Stimulated activated CD4-positive, alpha-beta T cell treated with anti-CD3 and anti-CD28 coated beads, Interleukin-4, amount 100 ng/mL, for 1 hour (primary cell): ENCODE measurements around the gene TPBGL.
A peak's percentile ranks its signal among the peaks of the same experiment; 100 is the strongest.

Source experiments
- DNase-seq: peaks from one replicate; pipeline ENCODE4 v3.0.0-alpha.2; 2020

The TPBGL gene, protein sequence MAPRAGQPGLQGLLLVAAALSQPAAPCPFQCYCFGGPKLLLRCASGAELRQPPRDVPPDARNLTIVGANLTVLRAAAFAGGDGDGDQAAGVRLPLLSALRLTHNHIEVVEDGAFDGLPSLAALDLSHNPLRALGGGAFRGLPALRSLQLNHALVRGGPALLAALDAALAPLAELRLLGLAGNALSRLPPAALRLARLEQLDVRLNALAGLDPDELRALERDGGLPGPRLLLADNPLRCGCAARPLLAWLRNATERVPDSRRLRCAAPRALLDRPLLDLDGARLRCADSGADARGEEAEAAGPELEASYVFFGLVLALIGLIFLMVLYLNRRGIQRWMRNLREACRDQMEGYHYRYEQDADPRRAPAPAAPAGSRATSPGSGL

GRCh38 chr11:75240311-75241035, at the start of gene TPBGL:
TSS of gene TPBGL (plus strand) at chr11:75240774. CDS start at chr11:75241050, 276 bp downstream.
- DNase-seq, result peak; percentile 40

DNA sequence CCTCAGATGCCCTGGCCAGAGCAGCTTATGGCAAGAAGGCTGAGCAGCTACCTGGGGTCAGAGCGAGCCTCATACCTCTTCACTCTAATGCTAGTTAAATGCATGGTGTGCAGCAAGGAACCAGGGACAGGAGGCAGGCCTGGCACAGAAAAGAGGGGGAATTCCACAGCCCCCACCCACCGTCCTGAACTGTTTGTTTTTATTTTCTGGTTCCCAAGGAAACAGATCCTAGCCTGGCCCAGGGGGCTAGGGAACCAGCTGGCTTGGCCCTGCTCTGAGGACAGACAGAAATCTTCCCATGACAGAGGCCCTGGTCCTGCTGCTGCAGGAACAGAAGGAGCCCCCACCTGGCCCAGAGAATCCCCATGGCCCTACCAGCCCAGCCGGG, 49.2 kb upstream of the TPBGL start:
- no peak for DNase-seq

DNA sequence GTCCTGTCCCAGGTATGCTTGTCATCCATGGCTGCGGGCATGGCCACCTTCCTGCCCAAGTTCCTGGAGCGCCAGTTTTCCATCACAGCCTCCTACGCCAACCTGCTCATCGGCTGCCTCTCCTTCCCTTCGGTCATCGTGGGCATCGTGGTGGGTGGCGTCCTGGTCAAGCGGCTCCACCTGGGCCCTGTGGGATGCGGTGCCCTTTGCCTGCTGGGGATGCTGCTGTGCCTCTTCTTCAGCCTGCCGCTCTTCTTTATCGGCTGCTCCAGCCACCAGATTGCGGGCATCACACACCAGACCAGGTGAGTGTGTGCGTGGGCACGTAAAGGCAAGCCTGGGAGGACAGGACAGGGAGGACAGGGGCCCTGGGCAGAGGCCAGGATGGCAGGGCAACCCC, 47.3 kb upstream of the TPBGL start:
- no peak for DNase-seq

GRCh38 chr11:75193711-75194110, 46.9 kb upstream of the TPBGL start:
- DNase-seq, result no peak

GRCh38 chr11:75194147-75194546, 46.4 kb upstream of the TPBGL start:
- DNase-seq, result no peak

DNA sequence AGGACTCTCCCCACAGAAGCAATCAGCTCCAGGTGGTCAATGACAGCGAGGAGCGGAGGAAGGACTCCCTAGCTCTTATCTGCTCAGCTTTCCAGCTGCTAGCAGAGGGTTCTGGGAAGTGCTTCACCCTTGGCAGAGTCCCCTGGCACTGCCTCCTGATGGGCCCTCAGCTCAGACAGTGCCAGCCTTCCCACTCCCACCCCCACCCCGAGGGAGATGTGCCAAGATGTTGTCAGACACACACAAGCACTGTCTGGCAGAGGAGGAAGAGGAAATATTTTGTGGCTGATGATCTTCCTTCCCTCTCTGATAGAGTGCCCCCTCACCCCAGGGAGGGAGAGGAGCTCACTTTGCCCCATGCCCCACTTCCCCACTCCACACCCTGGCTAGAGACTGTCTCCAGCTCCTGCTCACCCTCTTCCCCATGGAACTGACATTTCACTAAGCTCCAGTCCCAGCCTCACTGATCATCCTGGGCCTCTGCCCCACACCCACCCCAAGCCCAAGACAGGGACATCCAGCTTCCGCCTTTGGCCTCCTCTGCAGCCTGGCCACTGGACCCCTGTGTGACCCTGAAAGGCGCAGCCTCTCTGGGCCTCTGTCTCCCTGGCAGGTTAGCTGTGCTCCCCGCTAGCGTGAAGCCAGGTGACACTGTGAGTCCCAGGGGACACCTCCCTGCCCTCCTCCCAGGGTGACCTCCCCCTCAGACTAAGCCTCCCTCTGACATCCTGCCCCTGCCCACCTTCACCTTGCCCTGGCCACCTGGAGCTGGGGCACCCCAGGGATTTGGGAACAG, 45.2 kb upstream of the TPBGL start:
- DNase-seq, result no peak

DNA sequence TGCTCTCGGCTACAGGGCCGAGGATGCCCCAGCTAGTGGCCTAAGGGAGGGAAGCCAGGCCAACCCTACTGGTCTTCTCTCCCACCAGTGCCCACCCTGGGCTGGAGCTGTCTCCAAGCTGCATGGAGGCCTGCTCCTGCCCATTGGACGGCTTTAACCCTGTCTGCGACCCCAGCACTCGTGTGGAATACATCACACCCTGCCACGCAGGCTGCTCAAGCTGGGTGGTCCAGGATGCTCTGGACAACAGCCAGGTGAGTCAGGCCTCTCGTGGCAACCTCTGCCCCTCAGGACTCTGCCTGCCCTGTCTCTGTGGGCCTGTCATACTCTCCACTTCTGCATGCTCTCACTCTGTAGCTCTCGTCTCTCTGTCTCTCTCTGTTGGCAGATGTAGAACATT, 44.1 kb upstream of the TPBGL start:
- DNase-seq, result no peak

- no peak for DNase-seq
Measured at GRCh38 chr11:75197512-75198277, 42.9 kb upstream of the TPBGL start.

- DNase-seq, result no peak
Measured at GRCh38 chr11:75198278-75198973, 42.1 kb upstream of the TPBGL start.

DNA sequence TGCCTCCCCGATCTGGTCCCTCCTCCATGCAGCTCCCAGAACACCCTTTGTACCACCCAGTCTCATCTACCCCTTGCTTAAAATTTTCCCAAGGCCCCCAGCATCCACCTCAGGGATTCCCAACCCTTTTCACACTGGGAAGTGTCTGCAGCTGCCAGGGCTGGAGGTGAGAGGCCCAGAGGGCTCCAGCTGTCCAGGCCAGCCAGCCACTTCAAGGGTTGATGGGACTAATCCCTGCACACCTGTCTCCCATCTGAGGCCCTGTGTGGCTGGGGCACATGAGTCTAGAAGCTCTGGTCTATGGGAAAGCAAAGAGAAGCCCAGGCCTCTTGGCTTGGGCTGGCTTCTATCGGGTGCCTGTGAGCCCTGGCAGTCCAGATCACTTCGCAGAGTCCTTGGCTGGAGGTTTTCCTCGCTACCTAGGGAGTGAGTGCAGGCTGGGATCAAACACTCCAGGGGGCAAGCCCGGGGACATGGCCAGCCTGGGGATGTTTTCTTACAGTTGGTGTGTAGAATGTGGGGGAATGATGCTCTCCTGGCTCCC, 41.1 kb upstream of the TPBGL start:
- no peak for DNase-seq

- DNase-seq, result no peak
Measured at GRCh38 chr11:75200051-75200450, 40.5 kb upstream of the TPBGL start.

GRCh38 chr11:75200531-75200930, 40.0 kb upstream of the TPBGL start:
- DNase-seq, result no peak

- DNase-seq, result no peak
Measured at GRCh38 chr11:75201771-75202170, 38.8 kb upstream of the TPBGL start.

DNA sequence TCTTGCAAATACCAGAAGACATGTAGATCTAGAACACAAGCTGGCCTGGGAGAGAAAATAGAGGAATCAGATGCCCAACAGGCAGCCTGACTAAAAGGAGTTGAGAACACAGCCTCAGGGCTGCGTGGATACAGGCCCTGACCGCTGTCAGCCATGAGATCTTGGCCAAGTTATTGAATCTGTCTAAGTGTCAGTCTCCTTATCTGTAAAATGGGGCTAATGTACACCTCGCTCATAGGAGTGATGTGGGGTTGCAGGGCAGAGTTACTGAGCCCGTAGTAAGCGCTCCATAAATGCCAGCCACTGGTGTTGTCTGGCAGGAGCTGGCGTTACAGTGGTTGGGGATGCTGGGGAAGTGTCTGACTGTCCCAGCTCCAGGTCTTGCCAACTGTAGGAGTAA, 38.4 kb upstream of the TPBGL start:
- DNase-seq, result no peak

DNA sequence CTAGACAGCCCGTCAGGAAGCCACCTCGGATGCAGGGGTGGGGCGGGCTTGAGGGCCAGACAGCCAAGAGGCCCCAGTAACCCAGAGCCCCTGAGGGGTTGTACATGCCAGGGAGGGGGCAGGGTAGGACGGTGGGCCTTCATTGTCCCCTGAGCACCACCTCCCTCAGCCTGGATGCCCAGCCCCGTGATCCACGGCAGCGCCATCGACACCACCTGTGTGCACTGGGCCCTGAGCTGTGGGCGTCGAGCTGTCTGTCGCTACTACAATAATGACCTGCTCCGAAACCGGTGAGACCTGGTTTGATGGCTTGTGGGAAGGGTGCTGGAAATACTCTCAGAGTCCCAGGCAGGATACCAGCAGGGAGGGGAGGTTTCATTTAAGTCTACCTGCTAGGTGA, 37.4 kb upstream of the TPBGL start:
- no peak for DNase-seq

- no peak for DNase-seq
Measured at GRCh38 chr11:75203641-75204011, 36.9 kb upstream of the TPBGL start.

- DNase-seq, result no peak
Measured at GRCh38 chr11:75204012-75204674, 36.4 kb upstream of the TPBGL start.

GRCh38 chr11:75204685-75205563, 35.6 kb upstream of the TPBGL start:
- DNase-seq, result peak; percentile 85

DNA sequence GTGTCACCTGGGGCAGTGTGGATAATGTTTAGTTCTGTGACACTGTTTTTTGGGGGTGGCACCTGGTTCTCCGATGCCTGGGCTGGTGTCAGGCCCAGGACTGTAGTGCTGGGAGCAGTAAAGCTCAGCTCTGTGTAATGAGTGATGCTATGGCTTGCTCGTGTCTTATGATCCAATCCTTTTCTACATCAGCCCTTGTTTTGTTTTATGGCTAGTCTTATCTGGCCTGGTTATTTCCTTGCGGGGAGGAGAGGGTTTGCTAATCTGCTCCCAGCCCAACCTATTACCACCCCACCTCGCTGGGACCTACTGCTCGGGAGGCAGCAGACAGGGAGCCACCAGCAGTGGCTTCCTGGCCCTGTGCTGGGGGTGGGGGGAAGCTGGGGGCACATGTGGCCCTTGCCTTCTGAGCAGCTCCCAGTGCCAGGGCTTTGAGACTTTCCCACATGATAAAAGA, 35.0 kb upstream of the TPBGL start:
- DNase-seq, result no peak

DNA sequence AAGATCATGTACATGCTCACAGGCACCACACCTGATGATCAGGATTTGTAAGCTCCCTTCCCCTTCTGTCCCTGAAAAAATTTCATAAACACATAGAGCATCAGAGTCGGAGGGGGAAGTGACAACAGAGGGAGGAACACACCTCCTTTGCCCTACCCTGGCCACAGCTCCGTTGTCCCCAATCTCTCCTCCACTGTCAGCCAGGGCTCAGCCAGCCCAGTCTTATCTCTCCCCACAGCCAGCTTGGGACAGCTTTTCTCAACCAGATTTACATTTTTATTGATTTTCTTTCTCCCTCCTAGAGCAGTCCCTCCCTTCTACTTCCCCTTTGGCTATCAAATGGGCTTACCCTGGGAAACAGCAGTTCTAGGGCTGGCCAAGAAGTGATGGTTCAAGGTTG, 32.1 kb upstream of the TPBGL start:
- DNase-seq, result no peak
